HEK293 (cell line): ENCODE measurements around the gene PLK5.

ENCODE experiments used
- CTCF ChIA-PET: fragments of 350-600 bp; formaldehyde crosslinking; extraction: SDS; loops from one replicate; lab custom pipeline; 2021; ENCODE audit warnings: antibody characterized with exemption; lab: Yijun Ruan, JAX
- POLR2A ChIA-PET: fragments of 300-600 bp; formaldehyde crosslinking; extraction: SDS; loops from one replicate; lab custom pipeline; 2020; ENCODE audit warnings: antibody characterized with exemption, inconsistent platforms; lab: Yijun Ruan, JAX
- H3K27ac ChIP-seq: fragments of 200-500 bp; sonication (Bioruptor generic); 2 replicates; pipeline ENCODE4 v1.5.1; 2014; ENCODE audit warnings: low read depth, low read length, control low read depth, inconsistent platforms; ENCODE audit errors: extremely low read depth
- H3K36me3 ChIP-seq, 2 experiments: fragments of 200-500 bp in 1 of 2; sonication (Bioruptor generic) in 1 of 2; 1 replicate in 1 of 2; 2 replicates in 1 of 2; pipeline ENCODE4 v1.5.1; 2014 to 2017; ENCODE audit warnings: inconsistent platforms in 2 of 2, low read length in 2 of 2; ENCODE audit not compliant: control insufficient read depth in 2 of 2, insufficient read depth in 1 of 2
- H3K4me1 ChIP-seq: fragments of 200-500 bp; sonication (Bioruptor generic); 2 replicates; pipeline ENCODE4 v1.5.1; 2014; ENCODE audit warnings: mild to moderate bottlenecking, low read length, inconsistent platforms; ENCODE audit not compliant: control insufficient read depth, insufficient read depth
- H3K4me3 ChIP-seq: 2 replicates; pipeline ENCODE4 v1.5.1; 2011; ENCODE audit warnings: low read depth, mild to moderate bottlenecking, control low read depth, low read length, moderate library complexity
- H3K9me3 ChIP-seq: fragments of 200-500 bp; sonication (Bioruptor generic); 2 replicates; pipeline ENCODE4 v1.5.1; 2014; ENCODE audit warnings: low read depth, low read length, inconsistent platforms; ENCODE audit not compliant: control insufficient read depth, insufficient read depth
- BCL6B ChIP-seq: fragments of 450-650 bp; formaldehyde crosslinking; IDR thresholded peaks from 2 replicates; pipeline ENCODE4 v1.5.1; 2017; ENCODE audit warnings: missing biosample characterization, missing genetic modification characterization
- GLIS2 ChIP-seq: fragments of 450-650 bp; formaldehyde crosslinking; IDR thresholded peaks from 2 replicates; pipeline ENCODE4 v1.5.1; 2016; ENCODE audit warnings: missing biosample characterization, missing genetic modification characterization
- IKZF3 ChIP-seq: fragments of 450-650 bp; IDR thresholded peaks from 2 replicates; pipeline ENCODE4 v1.5.0; 2018; ENCODE audit warnings: missing biosample characterization, mild to moderate bottlenecking, missing genetic modification characterization, moderate library complexity
- KLF1 ChIP-seq: fragments of 450-650 bp; formaldehyde crosslinking; IDR thresholded peaks from 2 replicates; pipeline ENCODE4 v1.5.1; 2016; ENCODE audit warnings: missing biosample characterization, missing genetic modification characterization
- KLF10 ChIP-seq: fragments of 450-650 bp; IDR thresholded peaks from 2 replicates; pipeline ENCODE4 v1.5.1; 2018; ENCODE audit warnings: missing biosample characterization, mild to moderate bottlenecking, missing genetic modification characterization
- YY2 ChIP-seq: fragments of 450-650 bp; formaldehyde crosslinking; IDR thresholded peaks from 2 replicates; pipeline ENCODE4 v1.5.1; 2016; ENCODE audit warnings: missing biosample characterization, missing genetic modification characterization
- ZBTB1 ChIP-seq: fragments of 450-650 bp; formaldehyde crosslinking; IDR thresholded peaks from 2 replicates; pipeline ENCODE4 v1.5.1; 2016; ENCODE audit warnings: missing biosample characterization, missing genetic modification characterization
- ZBTB26 ChIP-seq: fragments of 450-650 bp; formaldehyde crosslinking; optimal IDR thresholded peaks from 2 replicates; pipeline ENCODE3; 2016; ENCODE audit warnings: missing biosample characterization, mild to moderate bottlenecking, missing genetic modification characterization
- ZBTB8A ChIP-seq: fragments of 450-650 bp; formaldehyde crosslinking; IDR thresholded peaks from 2 replicates; pipeline ENCODE4 v1.5.1; 2016; ENCODE audit warnings: missing biosample characterization, missing genetic modification characterization
- ZFHX2 ChIP-seq: fragments of 450-650 bp; formaldehyde crosslinking; conservative IDR thresholded peaks from 2 replicates; pipeline ENCODE4 v1.5.1; 2016; ENCODE audit warnings: missing biosample characterization, missing genetic modification characterization
- ZNF140 ChIP-seq: fragments of 450-650 bp; formaldehyde crosslinking; IDR thresholded peaks from 2 replicates; pipeline ENCODE4 v1.5.1; 2016; ENCODE audit warnings: missing biosample characterization, missing genetic modification characterization
- ZNF266 ChIP-seq: fragments of 450-650 bp; formaldehyde crosslinking; IDR thresholded peaks from 2 replicates; pipeline ENCODE4 v1.5.1; 2016; ENCODE audit warnings: missing biosample characterization, missing genetic modification characterization, low read depth
- ZNF280D ChIP-seq: fragments of 450-650 bp; formaldehyde crosslinking; IDR thresholded peaks from 2 replicates; pipeline ENCODE4 v1.5.1; 2016; ENCODE audit warnings: missing biosample characterization, missing genetic modification characterization
- ZNF350 ChIP-seq: fragments of 450-650 bp; formaldehyde crosslinking; IDR thresholded peaks from 2 replicates; pipeline ENCODE4 v1.5.0; 2017; ENCODE audit warnings: missing biosample characterization, mild to moderate bottlenecking, missing genetic modification characterization
- ZNF366 ChIP-seq: fragments of 450-650 bp; formaldehyde crosslinking; conservative IDR thresholded peaks from 2 replicates; pipeline ENCODE4 v1.5.1; 2016; ENCODE audit warnings: missing biosample characterization, missing genetic modification characterization
- ZNF449 ChIP-seq: fragments of 450-650 bp; formaldehyde crosslinking; IDR thresholded peaks from 2 replicates; pipeline ENCODE4 v1.5.1; 2017; ENCODE audit warnings: missing biosample characterization, mild to moderate bottlenecking, missing genetic modification characterization, moderate library complexity
- ZNF530 ChIP-seq: fragments of 450-650 bp; formaldehyde crosslinking; IDR thresholded peaks from 2 replicates; pipeline ENCODE4 v1.5.1; 2016; ENCODE audit warnings: low read depth, missing biosample characterization, missing genetic modification characterization
- ZNF571 ChIP-seq: fragments of 450-650 bp; formaldehyde crosslinking; IDR thresholded peaks from 2 replicates; pipeline ENCODE4 v1.5.0; 2017; ENCODE audit warnings: missing biosample characterization, missing genetic modification characterization
- ZNF704 ChIP-seq: fragments of 450-650 bp; formaldehyde crosslinking; IDR thresholded peaks from 2 replicates; pipeline ENCODE4 v1.5.1; 2016; ENCODE audit warnings: missing biosample characterization, missing genetic modification characterization
- ZNF707 ChIP-seq: fragments of 450-650 bp; formaldehyde crosslinking; IDR thresholded peaks from 2 replicates; pipeline ENCODE4 v1.5.1; 2016; ENCODE audit warnings: missing biosample characterization, missing genetic modification characterization
- ZSCAN18 ChIP-seq: fragments of 450-650 bp; formaldehyde crosslinking; IDR thresholded peaks from 2 replicates; pipeline ENCODE4 v1.5.1; 2016; ENCODE audit warnings: missing biosample characterization, missing genetic modification characterization

The PLK5 gene

GRCh38 chr19:1566392-1567115, 42.7 kb downstream of the PLK5 start:
- ChIA-PET POLR2A (interaction anchor here (0.6 kb wide), 1 partner anchor 20 kb away, joined by 7 read pairs; no protein-coding TSS in a partner anchor), CTCF (interaction anchor here (0.7 kb wide), 1 partner anchor 19 kb away, joined by 3 read pairs; no protein-coding TSS in a partner anchor)
- no peaks in the 10 kb centered on the region for H3K4me1 ChIP-seq
- H3K4me3 ChIP-seq: peak overlapping the region; percentile 56
- TF ChIP-seq ZBTB26 (tag by site-specific recombination): peak; percentile 7
- TF ChIP-seq YY2 (tag by site-specific recombination): no peak
- peak; percentile 42 for TF ChIP-seq ZFHX2
- TF ChIP-seq KLF1: peak; percentile 47
- H3K9me3 ChIP-seq: no peaks in the 10 kb centered on the region
- no peak overlapping the region for H3K27ac ChIP-seq
- H3K36me3 ChIP-seq: peaks cover 4 to 11% of the 10 kb centered on the region in 2 experiments; a peak in 2 of 3 replicates

GRCh38 chr19:1567116-1567847, 43.4 kb downstream of the PLK5 start:
- H3K27ac ChIP-seq: peak overlapping the region; percentile 31; the same call in 1 of the 2 replicates
- CTCF ChIA-PET: no interaction called here
- POLR2A ChIA-PET: no interaction called here
- H3K36me3 ChIP-seq: peaks cover 4 to 11% of the 10 kb centered on the region in 2 experiments; a peak in 2 of 3 replicates
- no peaks in the 10 kb centered on the region for H3K4me1 ChIP-seq
- peak overlapping the region; percentile 56 for H3K4me3 ChIP-seq
- H3K9me3 ChIP-seq: no peaks in the 10 kb centered on the region
- TF ChIP-seq IKZF3 (tag by site-specific recombination): no peak
- peak; percentile 51 for TF ChIP-seq ZBTB8A (tag by site-specific recombination)
- TF ChIP-seq ZBTB1: no peak
- no peak for TF ChIP-seq ZNF704 (tag by site-specific recombination)
- TF ChIP-seq ZNF140 (tag by site-specific recombination): no peak
- TF ChIP-seq ZNF571 (tag by site-specific recombination): no peak
- TF ChIP-seq ZBTB26 (tag by site-specific recombination): peak; percentile 51
- TF ChIP-seq YY2 (tag by site-specific recombination): no peak
- TF ChIP-seq ZNF366 (tag by site-specific recombination): no peak
- no peak for TF ChIP-seq ZNF266 (tag by site-specific recombination)
- TF ChIP-seq ZNF280D: no peak
- TF ChIP-seq ZNF350 (tag by site-specific recombination): no peak
- TF ChIP-seq ZNF530 (tag by site-specific recombination): no peak
- TF ChIP-seq KLF10 (tag by site-specific recombination): peak; percentile 20; the same call in 1 of the 2 replicates
- TF ChIP-seq ZSCAN18: no peak
- peak; percentile 30; the same call in 1 of the 2 replicates for TF ChIP-seq GLIS2 (tag by site-specific recombination)
- TF ChIP-seq ZNF449 (tag by site-specific recombination): peak; percentile 39; the same call in 1 of the 2 replicates
- no peak for TF ChIP-seq BCL6B (tag by site-specific recombination)
- TF ChIP-seq ZNF707: no peak
